H1 (cell line): ENCODE measurements around the gene RCAN3.

Source experiments
- CEBPB ChIP-seq: IDR thresholded peaks from 2 replicates; pipeline ENCODE4 v1.6.1; 2012; ENCODE audit warnings: low read depth, low read length
- CTCF ChIP-seq, 3 experiments: IDR thresholded peaks; 1 replicate in 2 of 3; 2 replicates in 1 of 3; pipeline versions ENCODE4 v1.5.1 to v1.6.1; 2011; ENCODE audit warnings: low read length in 3 of 3, mild to moderate bottlenecking in 3 of 3, inconsistent platforms in 2 of 3, low read depth in 1 of 3, moderate library complexity in 1 of 3; ENCODE audit not compliant: insufficient read depth in 1 of 3; ENCODE audit errors: control extremely low read depth in 1 of 3
- EP300 ChIP-seq, 2 experiments: IDR thresholded peaks; 1 replicate in 1 of 2; 2 replicates in 1 of 2; pipeline ENCODE4 v1.6.1; 2011 to 2012; ENCODE audit warnings: low read depth in 2 of 2, low read length in 2 of 2, mild to moderate bottlenecking in 2 of 2, borderline replicate concordance in 1 of 2, inconsistent platforms in 1 of 2, moderate library complexity in 1 of 2
- TAF1 ChIP-seq: IDR thresholded peaks from 2 replicates; pipeline ENCODE4 v1.6.1; 2011; ENCODE audit warnings: mild to moderate bottlenecking, low read depth, low read length
- ZNF274 ChIP-seq: IDR thresholded peaks from 2 replicates; pipeline ENCODE4 v1.7.0; 2012; ENCODE audit warnings: low read length, borderline replicate concordance; ENCODE audit errors: extremely low read depth

- TF ChIP-seq ZNF274 (no peak), CTCF (IDR thresholded peaks at IDR 0.05; ENCODE audit: control extremely low read depth in 1 of 3, insufficient read depth in 1 of 3, low read depth in 1 of 3, low read length in 3 of 3) (no peak), TAF1 (no peak), EP300 (IDR thresholded peaks at IDR 0.05; ENCODE audit: borderline replicate concordance in 1 of 2, low read depth in 2 of 2, low read length in 2 of 2) (no peak), CEBPB (no peak)
Measured at GRCh38 chr1:24526045-24526444, 23.4 kb downstream of the RCAN3 start.
